ENCODE results near the gene SORCS2. TPM values are rescaled to one million over a fixed set of nuclear protein-coding genes. Genes with fewer than 3 reads are reported as not detected.

Gene SORCS2
- total RNA-seq, 2 donors from 2014 or later = 0.54 to 0.74 TPM

DNA sequence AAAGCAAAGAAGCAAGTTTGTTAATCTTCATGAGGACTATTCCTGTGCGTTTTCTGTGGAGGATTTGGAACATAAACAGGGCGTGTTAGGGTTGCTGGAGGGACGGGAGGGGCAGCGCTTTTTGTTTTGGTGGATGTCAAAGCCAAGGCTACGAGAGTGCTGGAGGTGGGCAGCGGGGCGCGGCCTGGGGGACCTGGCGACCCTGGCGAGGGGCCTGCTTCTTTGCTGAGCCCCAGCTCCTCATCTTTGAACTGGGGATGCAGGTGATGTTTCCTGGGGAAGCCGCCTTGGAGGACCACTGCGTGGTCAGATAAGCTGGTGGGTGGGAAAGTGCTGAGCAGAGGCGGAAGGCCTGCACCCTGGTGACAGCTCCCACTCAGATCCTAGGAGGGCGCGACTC lies 55.2 kb downstream of the SORCS2 start:
- intact Hi-C loops (cut with DNase I) = no loop called here

GRCh38 chr4:7247946-7248345 lies 55.6 kb downstream of the SORCS2 start:
- intact Hi-C loops (cut with DNase I) = no loop called here
- H3K4me1 ChIP-seq = no peaks in the 10 kb centered on the region
- TF ChIP-seq, protein P1, sequence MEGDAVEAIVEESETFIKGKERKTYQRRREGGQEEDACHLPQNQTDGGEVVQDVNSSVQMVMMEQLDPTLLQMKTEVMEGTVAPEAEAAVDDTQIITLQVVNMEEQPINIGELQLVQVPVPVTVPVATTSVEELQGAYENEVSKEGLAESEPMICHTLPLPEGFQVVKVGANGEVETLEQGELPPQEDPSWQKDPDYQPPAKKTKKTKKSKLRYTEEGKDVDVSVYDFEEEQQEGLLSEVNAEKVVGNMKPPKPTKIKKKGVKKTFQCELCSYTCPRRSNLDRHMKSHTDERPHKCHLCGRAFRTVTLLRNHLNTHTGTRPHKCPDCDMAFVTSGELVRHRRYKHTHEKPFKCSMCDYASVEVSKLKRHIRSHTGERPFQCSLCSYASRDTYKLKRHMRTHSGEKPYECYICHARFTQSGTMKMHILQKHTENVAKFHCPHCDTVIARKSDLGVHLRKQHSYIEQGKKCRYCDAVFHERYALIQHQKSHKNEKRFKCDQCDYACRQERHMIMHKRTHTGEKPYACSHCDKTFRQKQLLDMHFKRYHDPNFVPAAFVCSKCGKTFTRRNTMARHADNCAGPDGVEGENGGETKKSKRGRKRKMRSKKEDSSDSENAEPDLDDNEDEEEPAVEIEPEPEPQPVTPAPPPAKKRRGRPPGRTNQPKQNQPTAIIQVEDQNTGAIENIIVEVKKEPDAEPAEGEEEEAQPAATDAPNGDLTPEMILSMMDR (IDR thresholded peaks at IDR 0.05) = no peak
- no peak overlapping the region for H3K27ac ChIP-seq
- no peak overlapping the region for H3K4me3 ChIP-seq
- no peaks in the 10 kb centered on the region for H3K27me3 ChIP-seq
- H3K9me3 ChIP-seq = no peaks in the 10 kb centered on the region
- no peak for DNase-seq
- H3K36me3 ChIP-seq = no peaks in the 10 kb centered on the region
- H3K9ac ChIP-seq (ENCODE audit: low read depth in 2 of 2, low read length in 2 of 2) = no peak overlapping the region

More for the DNA sequence above, 55.2 kb downstream of the SORCS2 start:
- Histone ChIP-seq H3K27me3 (no peaks in the 10 kb centered on the region), H3K4me1 (no peaks in the 10 kb centered on the region), H3K36me3 (no peaks in the 10 kb centered on the region), H3K4me3 (no peak overlapping the region), H3K9me3 (no peaks in the 10 kb centered on the region), H3K27ac (no peak overlapping the region), H3K9ac (ENCODE audit: low read depth in 2 of 2, low read length in 2 of 2) (no peak overlapping the region)
- TF ChIP-seq, protein P1 (IDR thresholded peaks at IDR 0.05) = no peak
- no peak for DNase-seq

DNA sequence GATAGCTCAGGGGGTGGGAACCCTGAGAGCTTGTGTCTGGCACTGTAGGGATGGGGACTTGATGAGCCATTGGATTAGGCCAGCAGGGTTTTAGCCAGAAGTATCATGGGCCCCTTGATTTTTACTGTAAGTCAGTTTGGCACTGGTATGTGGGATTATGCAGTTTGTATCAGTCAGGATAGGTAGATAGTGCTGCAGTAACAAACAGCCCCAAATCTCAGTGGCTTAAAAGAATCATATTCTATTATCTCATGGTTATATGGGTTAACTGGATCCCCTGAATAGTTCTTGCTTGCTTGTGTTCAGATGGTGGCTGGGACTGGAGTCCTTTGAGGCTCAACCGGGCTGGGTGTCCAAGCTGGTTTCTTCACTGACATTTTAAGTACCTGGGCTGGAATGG lies 56.5 kb downstream of the SORCS2 start:
- TF ChIP-seq, protein P1 (IDR thresholded peaks at IDR 0.05) = no peak
- Histone ChIP-seq H3K36me3 (no peaks in the 10 kb centered on the region), H3K4me1 (no peaks in the 10 kb centered on the region), H3K9me3 (no peaks in the 10 kb centered on the region), H3K27me3 (no peaks in the 10 kb centered on the region), H3K4me3 (no peak overlapping the region), H3K9ac (ENCODE audit: low read depth in 2 of 2, low read length in 2 of 2) (no peak overlapping the region), H3K27ac (no peak overlapping the region)
- intact Hi-C loops (cut with DNase I) = no loop called here
- no peak for DNase-seq

DNA sequence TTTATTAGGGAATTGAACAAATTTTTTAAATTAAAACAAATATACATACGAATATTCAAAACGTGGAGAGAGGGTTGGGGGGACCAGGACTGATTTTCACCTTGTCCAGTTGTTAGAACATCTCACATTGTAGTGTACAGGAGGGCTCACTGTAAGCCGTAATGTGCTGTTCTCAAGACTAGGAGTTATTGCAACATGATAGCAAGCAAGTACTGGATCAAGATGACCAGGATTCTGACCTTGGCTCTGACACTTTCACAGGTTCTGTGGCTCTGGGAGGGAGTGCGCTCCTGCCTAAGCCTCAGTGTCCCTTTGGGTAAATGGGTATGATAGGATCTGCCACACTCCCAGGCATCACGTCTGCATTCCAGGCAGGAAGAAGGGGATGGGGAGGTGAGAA lies 59.0 kb downstream of the SORCS2 start:
- TF ChIP-seq, protein P1 (IDR thresholded peaks at IDR 0.05) = no peak
- no peaks in the 10 kb centered on the region for H3K27me3 ChIP-seq
- DNase-seq = no peak
- H3K36me3 ChIP-seq = no peaks in the 10 kb centered on the region
- no peak overlapping the region for H3K9ac ChIP-seq (ENCODE audit: low read depth in 2 of 2, low read length in 2 of 2)
- H3K4me3 ChIP-seq = no peak overlapping the region
- H3K9me3 ChIP-seq = no peaks in the 10 kb centered on the region
- no peak overlapping the region for H3K27ac ChIP-seq
- intact Hi-C loops (cut with DNase I) = no loop called here
- no peaks in the 10 kb centered on the region for H3K4me1 ChIP-seq

DNA sequence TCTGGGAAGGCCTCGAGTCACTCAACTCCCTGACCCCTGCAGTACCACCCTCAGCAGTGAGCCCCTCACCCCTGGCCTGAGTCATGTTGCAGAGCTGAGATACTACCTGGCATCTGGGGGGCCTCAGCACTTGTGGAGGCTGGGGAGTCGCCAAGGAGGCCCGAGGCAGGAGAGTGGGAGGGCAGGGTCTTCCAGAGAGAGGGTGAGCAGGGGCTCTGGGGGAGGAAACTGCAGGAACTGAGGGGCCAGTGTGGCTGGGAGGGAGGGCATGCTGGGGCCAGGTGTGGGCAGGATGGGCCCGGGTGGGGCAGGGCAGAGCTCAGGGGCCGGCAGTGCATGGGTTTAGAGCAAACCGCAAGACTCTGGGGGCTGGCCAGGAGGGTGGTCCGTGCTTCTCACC lies 59.7 kb downstream of the SORCS2 start:
- TF ChIP-seq, protein P1 (IDR thresholded peaks at IDR 0.05) = no peak
- no peak for DNase-seq
- Histone ChIP-seq H3K9ac (ENCODE audit: low read depth in 2 of 2, low read length in 2 of 2) (no peak overlapping the region), H3K36me3 (no peaks in the 10 kb centered on the region), H3K27ac (no peak overlapping the region), H3K9me3 (no peaks in the 10 kb centered on the region), H3K4me1 (no peaks in the 10 kb centered on the region), H3K4me3 (no peak overlapping the region), H3K27me3 (no peaks in the 10 kb centered on the region)
- intact Hi-C loops (cut with DNase I) = no loop called here
